Activated CD4-positive, alpha-beta T cell treated with anti-CD3 and anti-CD28 coated beads, Interleukin-2, amount 50 U/mL, for 24 hours (primary cell): ENCODE results near the gene PLPP4.

Source experiments
- DNase-seq, 2 donors: peaks; one replicate each; pipeline ENCODE4 v3.0.0-alpha.2; 2020; ENCODE audit warnings: low read depth in 1 of 2, low spot score in 1 of 2

PLPP4 gene

DNA sequence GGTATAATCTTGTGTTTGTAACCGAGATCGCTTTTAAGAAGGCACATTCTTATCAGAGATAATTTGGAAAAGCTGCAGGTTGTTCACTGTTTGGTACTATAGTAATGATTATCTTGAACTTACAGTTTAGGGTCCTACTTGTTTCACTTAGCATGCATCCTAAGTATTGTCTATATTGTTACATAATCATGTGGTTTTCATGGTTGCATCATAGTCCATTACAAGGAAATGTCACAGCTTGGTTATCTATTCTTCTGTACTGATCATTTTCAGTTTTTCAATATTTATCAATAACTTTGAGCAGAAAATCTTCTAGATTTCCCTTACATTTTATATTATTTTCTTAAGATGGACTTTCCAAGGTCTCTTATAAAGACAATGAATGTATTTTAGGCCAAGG is 116.3 kb downstream of the PLPP4 start:
- no peak for DNase-seq

DNA sequence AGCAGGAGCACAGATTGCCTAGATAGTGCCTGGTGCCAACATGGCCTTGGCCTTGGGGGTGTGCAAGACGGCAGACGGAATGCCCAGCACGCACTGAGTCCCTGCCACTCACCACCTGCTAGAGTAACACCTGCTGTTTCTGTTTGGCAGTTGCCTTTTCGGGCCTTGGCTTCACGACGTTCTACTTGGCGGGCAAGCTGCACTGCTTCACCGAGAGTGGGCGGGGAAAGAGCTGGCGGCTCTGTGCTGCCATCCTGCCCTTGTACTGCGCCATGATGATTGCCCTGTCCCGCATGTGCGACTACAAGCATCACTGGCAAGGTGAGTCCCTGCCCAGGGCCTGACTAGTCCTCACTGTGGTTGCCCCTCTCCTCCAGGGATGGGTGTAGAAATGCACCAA is 118.0 kb downstream of the PLPP4 start:
- no peak for DNase-seq

DNA sequence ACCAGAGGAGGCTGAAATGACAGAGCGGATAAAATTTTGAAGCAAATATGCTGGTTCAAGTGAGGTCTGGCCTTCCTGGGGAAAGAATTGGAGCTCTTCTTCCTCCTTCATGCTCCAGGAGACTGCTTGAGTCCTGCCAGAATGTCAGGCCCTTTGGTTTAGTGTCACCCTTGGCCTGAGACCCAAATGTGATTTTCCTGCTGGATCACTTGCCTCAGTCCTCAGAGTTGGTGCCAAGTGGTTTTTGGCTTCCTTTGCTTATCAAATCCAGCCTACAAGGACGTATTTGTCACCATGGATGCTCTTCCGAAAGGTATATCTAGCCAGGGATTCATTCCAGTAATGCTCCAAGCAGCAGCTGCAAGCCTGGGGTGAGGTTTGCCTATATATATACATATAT is 118.4 kb downstream of the PLPP4 start:
- no peak for DNase-seq

DNA sequence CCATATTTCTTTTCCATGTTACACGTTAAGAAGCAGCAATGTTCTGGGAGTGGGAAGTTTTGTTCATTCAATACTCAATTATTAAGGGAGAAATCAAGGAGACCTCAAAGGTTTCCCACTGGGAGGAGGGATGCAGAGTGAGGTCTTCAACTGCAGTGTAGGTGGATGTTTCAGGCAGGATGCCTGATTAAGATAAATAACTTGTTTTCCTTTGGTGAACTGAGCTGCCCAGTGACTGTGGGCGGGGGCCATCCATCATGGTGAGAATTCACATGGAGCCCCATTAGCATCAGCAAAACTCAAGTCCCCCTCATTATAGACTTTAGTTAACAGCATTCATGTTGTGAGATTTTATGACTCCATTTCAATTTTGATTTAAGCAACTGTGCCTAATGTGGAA is 121.1 kb downstream of the PLPP4 start:
- no peak for DNase-seq

DNA sequence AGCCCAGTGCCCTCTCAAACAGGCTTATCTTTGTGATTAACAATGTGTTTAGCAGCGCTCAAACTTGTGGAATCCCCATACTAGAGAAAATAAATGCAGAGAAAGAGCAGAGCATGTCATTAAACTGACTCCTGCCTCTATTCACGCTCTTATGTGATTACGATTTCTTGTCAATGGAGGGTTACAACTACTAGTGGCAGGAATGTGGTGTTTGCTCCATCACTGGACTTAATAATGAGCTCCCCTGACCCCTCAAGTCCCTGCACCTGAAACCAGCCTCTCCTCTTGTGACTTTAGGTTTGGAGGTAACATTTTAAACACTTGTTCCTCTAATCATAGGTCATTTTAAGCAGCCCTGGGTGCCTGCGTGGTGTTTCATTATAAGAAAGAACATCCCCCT is 121.9 kb downstream of the PLPP4 start:
- no peak for DNase-seq

DNA sequence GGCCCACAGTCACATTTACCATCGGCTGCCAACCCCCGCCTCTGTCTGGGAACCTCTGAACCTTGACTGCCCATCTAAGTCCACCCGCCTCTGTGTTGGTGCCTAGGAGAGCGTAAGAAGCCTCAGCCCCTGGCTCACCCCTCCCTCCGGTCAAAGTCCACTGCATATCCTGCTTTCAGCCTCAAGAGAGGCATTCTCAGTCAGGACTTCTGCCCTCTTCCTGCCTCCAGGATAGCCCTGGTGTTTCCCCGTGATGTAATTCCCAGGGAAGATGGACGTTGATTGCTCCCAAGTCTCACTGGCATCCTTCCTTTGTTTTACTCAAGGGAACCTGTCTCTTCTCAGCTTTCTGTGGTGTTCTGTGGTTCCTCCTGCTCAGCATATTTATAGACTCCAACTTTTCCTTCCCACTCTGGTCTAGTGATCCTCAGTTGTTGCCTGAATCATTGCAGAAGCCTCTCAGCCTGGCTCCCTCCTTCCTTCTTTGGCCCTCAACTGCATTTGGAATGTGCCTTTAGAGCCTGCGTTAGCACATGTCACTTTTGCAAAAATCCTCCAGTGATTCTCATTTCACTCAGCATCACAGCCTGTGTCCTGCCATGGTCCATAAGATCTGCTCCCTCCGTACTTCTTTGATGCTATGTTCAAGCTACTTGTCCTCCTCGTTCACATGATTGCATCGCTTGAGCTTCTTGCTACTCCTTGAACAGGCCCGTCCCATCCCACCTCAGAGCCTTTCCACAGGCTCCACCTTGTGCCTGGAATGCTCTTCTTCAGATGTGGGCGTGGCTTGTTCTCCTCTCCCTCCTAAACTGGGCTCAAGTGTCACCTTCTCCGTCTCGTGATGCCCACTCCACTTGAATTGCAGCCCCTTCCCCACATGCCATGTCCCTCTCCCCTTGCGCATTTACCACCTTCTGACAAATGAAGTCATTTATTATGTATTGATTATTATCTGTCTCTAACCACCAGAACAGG is 124.2 kb downstream of the PLPP4 start:
- DNase-seq = no peak

DNA sequence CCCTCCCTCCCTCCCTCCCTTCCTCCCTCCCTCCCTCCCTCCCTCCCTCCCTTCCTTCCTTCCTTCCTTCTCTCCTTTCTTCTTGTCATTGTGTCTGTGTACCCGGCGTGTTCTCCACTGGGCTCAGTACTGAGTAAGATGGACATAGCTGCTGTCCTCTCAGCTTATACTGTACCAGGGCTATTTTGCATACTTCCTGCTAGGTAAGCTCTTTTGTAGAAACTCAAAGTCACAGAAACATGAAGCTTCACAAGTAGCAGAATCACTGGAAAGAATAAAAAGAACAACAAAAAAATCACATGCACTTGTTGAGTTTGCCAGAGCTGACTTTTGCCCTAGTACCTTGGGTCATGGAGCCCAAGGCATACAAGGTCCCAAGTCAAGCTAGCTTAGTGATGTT is 125.7 kb downstream of the PLPP4 start:
- no peak for DNase-seq

DNA sequence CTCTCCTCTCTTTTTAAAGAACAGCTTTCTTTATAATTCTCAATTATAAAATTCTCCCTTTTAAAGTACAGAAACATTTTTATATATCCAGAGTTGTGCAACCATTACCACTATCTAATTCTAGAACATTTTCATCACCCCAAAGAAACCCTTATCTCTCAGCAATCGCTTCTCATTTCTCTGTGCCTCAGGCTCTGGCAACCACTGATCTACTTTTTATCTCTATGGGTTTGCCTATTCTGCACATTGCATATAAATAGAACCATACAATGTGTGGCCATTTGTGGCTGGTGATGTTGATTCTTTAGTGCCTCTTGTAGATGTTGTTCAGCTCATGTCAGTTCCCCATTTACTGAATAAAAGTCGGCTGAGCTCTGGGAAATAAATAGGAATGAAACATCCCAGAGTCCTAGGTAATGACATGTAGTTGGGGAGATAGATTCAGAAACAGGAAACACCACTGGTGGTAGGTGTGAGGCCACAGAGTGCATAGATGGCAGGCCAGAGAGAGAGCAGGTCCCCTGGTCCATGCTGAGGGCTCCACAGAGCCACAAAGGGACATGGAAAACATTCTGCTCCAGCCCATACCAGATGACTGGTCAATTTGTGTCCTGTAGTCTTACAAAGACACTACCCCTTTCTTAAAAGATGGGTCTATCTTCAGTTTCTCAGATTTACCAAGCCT is 126.5 kb downstream of the PLPP4 start:
- no peak for DNase-seq

DNA sequence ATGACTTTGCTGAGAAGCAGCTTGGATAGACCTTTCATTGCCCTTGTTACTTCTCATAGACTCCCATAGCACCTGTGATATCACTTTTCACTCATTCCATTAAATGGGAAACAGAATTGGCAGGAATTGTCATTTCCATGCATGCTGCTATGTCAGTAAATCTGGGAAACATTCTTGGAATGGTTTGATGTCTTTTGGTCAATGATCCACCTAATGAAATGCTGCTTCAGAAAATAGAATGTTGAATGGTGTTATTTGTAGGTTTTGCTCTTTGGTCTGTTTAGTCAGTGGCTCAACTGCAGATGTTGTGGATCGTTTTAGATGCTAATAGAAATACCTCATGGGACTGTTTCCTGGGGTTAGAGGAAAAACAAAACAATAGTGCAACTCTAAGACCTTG is 127.8 kb downstream of the PLPP4 start:
- DNase-seq = no peak

DNA sequence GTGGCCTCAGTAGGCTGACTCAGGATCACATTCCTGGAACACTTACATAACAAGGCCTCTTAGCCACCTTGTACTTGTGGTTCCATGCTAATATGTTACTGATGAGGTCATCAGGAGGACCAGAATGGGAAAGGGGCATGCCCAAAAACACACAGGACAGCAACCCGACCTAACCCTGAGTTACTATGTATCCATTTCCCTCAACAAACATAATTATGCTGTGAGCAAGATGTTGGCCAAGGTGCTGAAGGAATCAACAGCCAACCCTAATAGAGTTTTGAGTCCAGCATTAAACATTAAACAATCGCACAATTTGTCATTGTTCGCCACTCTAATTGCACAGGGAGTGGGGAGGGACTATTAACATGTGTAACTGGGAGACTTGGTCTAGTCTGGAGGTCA is 129.4 kb downstream of the PLPP4 start:
- no peak for DNase-seq

DNA sequence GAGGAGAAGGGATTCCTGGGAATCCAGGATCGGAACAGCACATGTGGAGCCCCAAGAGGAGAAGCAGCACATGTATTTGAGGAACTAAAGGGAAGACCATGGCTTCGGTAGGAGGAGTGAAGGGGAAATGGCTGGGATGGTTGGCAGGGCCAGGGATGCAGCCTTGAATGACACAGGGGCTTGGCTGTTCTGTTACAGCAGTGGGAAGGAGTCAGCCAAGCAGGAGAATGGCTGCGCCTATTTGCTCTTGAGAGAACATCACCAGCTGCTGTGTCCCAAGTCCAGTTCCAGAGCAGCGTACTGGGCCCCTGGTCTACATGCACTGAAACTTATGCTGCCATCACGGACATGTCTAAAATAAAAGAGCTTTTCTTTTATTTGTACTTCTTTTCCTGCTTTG is 130.0 kb downstream of the PLPP4 start:
- DNase-seq = no peak

DNA sequence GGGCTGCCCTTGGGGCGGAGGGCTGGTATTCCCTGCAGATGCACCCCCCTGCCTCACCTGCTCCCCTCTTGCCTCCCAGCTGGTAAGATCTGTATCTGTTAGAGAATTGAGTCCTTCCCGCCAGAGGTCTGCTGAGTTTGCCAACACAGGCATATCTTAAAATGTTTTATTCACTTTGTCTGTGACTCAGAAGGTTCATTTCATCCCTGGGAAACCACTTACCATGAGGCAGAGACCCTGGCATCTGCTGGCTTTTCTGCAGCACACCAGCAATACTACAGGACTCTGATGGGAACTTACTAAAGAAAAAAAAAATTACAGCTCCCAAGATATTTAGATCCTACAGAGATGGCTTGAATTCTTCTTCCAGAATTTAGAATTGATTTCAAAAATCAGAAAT is 131.3 kb downstream of the PLPP4 start:
- DNase-seq = no peak

DNA sequence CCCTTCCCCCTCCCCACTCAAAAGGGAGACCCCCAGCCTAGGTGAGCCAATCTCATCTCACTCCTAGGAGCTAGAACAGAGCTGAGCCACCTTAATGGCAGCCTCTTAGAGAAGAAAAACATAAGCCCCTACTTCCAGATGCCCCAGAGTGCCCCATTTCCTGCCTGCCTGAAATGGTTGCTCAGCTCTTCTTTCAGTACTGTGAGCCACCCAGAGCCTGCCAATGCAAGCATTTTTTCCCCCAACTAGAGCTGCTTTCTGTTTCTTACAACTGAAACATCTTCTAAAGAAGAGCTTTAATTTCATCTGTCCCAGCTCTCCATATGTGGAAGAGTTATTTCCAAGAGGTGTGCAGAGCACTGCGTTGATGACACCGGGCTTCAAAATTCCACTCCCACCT is 136.7 kb downstream of the PLPP4 start:
- no peak for DNase-seq

DNA sequence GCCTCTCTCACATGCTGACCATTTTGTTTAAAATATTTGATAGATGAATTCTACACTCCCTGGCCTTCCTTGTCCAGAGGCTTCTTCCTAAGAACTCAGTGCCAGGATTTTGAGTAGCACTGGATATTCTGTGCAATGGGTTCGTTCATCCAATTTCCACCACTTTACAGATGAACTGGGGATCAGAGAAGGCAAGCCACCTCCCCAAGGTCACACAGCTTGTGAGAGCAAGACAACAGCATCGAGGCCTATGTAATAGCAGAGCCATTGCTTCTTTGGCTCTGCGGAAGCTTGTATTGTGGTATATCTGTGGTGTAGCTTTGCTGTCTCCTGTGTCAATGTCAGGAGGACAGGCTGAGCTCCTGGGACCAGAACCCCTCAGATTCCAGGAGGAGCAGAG is 140.9 kb downstream of the PLPP4 start:
- DNase-seq = no peak

DNA sequence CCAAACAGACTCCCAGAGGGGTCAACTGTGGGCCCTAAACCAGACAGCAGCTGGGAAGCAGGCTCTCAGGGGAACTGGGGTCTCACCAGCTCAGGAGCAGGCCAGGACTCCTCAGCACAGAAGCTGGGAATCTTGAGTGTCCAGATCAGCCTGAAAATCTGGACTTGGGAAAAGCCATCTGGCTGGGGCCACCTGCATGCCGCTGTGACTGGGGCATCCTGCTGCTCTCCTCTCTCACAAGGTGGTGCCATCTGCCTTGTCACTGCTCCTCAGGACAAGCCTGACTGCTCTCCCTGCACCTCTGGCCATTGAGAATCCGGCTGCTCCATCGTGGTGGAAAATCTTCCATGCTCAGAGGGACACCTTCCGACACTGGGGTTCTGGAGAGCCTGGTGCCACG is 141.4 kb downstream of the PLPP4 start:
- no peak for DNase-seq

DNA sequence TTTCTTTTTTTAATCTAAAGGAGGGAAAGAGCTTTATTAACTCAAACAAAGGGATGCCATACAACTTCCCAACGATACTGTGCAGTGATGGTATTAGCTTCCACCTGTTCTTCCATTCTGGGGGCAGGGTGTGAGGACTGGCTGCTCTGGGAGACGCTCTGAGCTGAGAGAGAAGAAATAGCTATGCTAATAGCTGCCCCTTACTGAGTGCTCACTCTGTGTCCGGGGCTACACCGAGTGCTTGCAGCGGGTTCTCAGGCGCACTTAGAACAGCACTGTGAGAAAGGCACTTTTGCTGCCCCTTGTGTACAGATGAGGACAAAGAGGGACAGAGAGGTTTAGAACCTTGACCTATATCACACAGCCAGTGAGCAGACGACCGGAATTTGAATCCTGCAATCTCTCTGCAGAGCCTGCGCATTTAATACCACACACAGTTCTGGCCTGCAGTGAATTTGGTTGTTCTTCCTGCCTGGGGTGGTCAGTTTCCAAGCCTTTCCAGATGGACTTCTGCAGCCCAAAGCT is 142.2 kb downstream of the PLPP4 start:
- no peak for DNase-seq

DNA sequence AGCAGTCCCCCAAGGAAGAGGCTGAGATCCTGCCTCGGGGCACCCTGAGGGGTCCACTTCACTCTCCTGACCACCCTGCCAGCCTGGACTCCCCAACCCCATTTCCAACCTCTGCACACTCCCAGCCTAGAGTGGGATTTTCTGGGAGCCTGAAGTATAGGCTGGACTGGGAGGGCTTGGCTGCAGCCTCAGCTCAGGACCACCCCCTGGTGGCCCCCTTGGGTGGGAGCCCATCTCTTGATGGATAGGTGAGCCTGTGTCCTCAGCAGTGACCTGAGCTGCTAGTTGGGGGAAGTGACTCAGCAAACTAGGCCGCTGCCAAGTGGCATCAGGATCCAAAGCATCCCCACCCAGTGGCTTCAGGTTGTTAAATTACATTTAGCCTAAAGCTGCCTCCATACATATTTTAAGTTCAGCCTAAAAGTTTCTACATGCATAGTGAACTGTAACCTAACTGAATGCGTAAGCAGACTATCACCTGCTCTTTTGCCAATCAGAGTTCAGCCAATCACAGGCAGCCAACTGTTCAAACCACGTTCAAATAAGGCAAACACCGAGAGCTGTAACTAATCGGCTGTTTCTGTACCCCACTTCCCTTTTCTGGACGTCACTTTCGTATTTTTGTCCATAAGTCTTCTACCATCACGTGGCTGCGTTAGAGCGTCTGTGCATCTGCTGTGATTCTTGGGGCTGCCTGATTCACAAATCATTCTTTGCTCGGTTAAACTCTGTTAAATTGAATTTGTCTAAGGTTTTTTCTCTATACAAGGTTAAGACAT is 144.0 kb downstream of the PLPP4 start:
- no peak for DNase-seq

DNA sequence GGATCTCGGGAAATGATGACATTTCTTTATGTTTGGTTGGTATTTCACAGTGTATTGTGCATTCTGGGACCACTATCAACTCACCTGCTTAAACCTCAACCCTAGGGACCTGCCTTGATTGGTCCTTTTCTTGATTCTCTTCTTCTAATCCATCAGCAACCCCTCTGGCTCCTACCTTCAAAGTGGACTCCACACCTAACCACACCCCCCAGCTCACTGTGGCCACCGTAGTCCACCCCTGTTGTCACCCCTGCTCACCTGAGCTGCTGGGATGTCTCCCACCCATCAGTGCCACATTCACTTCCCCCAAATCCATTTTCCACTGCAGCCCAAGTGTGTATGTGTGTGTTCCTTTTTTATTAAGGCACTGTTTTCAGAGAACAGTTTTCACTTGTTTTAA is 145.0 kb downstream of the PLPP4 start:
- DNase-seq = no peak

DNA sequence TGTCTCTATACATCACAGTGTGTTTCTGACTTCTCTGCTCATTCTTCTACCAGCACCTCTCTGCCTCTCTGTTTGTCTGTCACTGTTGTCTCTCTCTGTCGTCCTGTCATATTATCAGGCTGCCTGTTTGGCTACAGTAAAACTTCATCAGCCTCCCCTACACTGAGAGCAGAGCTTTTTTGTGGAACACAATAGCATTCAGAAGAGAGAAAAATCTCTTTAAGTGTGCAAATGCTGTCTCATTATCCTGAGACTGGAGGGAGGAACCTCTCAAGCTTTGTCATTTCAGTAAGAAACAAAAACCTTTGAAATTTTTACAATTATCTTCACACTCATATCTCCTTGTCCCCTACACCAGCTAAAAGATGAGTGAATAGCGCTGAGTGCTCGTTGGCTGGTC is 148.4 kb downstream of the PLPP4 start:
- no peak for DNase-seq

DNA sequence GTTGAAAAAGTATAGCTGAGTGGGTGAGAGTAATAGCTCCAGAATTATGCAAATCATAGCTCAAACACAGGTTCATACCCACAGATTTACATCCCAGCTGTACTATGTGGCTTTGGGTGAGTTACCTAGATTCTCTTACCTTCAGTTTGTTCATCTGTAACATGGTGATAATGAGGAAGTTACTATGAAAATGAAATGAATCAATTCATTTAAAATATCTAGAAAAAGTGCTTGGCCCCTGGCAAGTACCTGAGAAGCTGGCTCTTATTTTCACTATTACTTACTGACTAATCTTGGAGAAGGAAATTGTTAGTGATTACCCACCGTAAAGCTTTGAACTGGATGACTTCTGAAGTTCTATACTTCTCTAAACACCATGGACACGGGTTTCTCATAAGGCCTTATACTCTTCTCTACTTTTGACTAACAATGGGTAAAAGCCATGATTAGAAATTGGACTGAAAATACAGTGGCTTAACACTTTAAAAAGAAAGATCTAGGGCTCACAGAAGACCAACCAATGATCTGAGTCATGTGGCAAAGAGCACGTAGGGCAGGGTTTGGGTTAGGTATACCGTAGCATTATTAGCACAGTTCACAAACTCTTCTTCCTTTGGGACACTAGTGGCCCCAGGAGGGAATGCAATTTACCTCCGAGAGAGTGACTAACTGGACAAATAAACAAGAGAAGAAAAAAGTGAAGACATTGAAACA is 149.2 kb downstream of the PLPP4 start:
- no peak for DNase-seq
